Transverse colon (tissue), 3 donors: ENCODE measurements around the gene HOXD11.

Experiments used
- CTCF ChIP-seq, 5 experiments: fragments of 200-600 bp in 3 of 5; fragments of 450-650 bp in 2 of 5; sonication (generic) in 3 of 5; IDR thresholded peaks; 1 replicate in 2 of 5; 2 replicates in 3 of 5; pipeline ENCODE4 v1.5.1; 2016 to 2017; ENCODE audit warnings: antibody characterized with exemption in 5 of 5, inconsistent platforms in 3 of 5, mild to moderate bottlenecking in 2 of 5, moderate library complexity in 1 of 5
- EP300 ChIP-seq: sonication (generic); formaldehyde crosslinking; IDR thresholded peaks from one replicate; pipeline ENCODE4 v1.6.1; 2017; ENCODE audit warnings: antibody characterized with exemption, low read depth
- POLR2A ChIP-seq: fragments of 450-650 bp; IDR thresholded peaks from one replicate; pipeline ENCODE4 v1.6.1; 2016; ENCODE audit warnings: antibody characterized with exemption, mild to moderate bottlenecking, moderate library complexity

- TF ChIP-seq CTCF (IDR thresholded peaks at IDR 0.05) (peak; percentile 81 to 88 (median 86)), POLR2A (no peak), EP300 (no peak)
These were observed 9.9 kb upstream of the HOXD11 start for GRCh38 chr2:176096986-176097819.
